HG03571 (cell line): ENCODE results near the gene TMTC4.
"Not testable (repeated sequence)": the region's sequence is repeated elsewhere in the genome, so short reads cannot be mapped to it uniquely, and the experiment has no call there.

Source experiments
- ATAC-seq: cut with Tn5 transposase; IDR thresholded peaks from one replicate; pipeline ENCODE4 v1.9.1; 2021; ENCODE audit not compliant: unreplicated experiment

TMTC4 gene

DNA sequence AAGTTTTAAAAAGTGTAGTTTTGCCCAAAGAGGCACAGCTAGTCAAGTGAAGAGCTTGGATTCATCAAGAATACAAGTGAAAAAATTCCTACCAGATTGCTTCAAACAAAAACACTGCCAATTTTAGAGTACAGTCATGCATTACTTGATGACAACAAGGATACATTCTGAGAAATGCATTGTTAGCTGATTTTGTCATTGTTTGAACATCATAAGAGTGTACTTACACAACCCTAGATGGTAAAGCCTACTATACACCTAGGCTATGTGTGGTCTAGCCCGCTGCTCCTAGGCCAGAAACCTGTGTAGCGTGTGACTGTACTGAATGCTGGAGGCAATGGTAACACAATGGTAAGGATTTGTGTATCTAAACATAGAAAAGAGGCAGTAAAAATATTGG is 41.1 kb downstream of the TMTC4 start:
- no peak for ATAC-seq

- no peak for ATAC-seq
These were observed 44.0 kb downstream of the TMTC4 start for GRCh38 chr13:100630555-100630954.

DNA sequence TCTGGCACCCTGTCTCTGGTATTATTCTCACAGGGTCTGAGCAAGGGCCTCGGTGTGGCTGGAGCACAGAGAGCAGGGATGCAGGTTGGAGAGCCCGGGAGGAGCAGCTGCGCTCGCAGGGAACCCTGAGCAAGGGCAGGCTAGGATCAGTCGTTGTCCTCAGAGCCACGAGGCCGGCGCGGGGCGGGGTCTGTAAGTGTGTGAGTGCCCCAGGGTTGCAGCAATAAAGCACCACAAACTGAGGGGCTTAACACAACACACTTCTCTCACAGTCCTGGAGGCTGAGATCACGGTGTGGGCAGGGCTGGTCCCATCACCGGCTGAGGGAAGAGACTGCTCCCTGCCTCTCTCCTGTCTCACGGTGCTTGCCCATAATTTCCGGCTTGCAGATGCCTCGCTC is 47.5 kb downstream of the TMTC4 start:
- no peak for ATAC-seq

DNA sequence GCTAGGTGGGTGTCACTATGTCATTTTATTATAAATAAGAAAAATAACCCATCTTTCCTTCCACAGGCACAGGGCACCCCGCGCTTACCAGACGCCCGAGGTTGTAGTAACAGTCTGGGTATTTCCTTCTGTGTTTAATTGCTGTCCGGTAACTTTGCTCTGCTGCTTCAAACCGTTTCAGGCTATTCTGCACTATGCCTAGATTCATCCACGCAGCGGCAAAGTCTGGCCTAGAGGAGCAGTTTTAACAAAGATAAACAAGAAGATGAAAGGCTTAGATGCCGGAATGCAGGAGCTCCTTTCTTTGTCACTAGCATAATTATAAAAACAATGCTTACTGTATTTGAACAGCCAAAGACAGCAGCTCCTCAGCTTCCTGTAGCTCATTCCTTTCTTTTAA is 49.1 kb downstream of the TMTC4 start:
- ATAC-seq, result no peak

- ATAC-seq, result no peak
These were observed 53.8 kb downstream of the TMTC4 start for GRCh38 chr13:100620792-100621191.

DNA sequence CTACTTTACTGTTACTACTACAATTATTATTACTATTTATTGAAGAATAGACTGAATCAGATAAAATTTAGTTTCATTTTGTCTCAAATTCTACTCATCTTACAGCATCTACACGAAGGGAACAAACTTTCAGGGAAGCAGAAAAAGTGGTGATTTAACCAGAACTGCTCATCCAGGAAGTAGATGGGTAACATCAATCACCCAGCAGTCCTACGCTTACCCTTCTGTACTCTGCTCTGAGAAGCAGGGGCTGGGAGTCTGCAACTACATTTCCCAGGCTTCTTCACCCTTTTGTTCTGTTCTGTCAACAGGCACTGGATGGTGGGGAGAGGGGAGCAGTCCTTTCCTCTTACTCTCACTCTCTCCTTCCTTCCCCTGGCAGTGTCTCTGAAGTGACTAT is 54.7 kb downstream of the TMTC4 start:
- no peak for ATAC-seq

DNA sequence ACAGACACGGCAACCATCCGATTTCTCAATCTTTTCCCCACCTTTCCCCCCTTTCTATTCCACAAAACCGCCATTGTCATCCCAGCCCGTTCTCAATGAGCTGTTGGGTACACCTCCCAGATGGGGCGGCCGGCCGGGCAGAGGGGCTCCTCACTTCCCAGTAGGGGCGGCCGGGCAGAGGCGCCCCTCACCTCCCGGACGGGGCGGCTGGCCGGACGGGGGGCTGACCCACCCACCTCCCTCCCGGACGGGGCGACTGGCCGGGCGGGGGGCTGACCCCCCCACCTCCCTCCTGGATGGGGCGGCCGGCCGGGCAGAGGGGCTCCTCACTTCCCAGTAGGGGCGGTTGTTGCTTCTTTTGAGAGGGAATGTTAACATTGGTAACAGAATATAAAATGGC is 55.7 kb downstream of the TMTC4 start:
- not testable (repeated sequence) for ATAC-seq

DNA sequence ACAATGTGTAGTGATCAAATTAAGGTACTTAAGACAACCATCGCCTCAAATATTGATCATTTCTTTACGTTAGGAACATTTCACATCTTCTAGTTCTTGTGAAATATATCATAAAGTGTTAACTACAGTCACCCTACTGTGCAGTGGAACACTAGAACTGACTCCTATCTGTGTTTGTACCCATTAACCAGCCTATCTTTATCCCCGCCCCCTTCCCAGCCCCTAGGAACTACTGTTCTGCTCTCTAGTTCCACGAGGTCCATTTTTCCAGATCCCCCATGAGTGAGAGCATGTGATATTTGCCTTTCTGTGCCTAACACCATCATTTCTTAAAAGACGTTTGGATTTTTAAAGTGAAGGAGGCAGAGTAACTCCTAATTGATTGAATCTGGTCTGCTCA is 61.6 kb downstream of the TMTC4 start:
- ATAC-seq, result no peak

GRCh38 chr13:100611678-100612492 is 62.7 kb downstream of the TMTC4 start:
- ATAC-seq, result no peak

GRCh38 chr13:100610391-100611347 is 63.9 kb downstream of the TMTC4 start:
- no peak for ATAC-seq

DNA sequence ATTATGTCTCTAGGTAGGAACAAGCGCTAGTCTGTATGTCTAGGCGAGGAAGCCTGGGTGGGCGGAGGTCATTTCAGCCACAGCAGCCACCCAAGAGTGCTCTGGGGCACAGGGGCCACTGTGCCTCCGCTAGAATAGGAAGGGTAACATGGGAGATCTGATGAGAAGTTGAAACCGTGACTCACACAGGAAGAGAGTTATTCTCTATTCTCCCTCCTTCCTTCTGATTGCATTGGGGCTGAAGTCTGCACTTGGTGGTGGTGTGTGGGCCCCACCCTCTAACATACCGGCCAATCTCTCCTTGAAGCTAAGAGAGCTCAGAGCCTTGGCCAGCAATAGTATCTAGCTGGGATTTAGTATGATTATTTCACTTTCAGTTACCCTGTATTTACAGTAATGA is 65.7 kb downstream of the TMTC4 start:
- ATAC-seq, result peak; percentile 85

- no peak for ATAC-seq
These were observed 66.1 kb downstream of the TMTC4 start for GRCh38 chr13:100608489-100608888.

DNA sequence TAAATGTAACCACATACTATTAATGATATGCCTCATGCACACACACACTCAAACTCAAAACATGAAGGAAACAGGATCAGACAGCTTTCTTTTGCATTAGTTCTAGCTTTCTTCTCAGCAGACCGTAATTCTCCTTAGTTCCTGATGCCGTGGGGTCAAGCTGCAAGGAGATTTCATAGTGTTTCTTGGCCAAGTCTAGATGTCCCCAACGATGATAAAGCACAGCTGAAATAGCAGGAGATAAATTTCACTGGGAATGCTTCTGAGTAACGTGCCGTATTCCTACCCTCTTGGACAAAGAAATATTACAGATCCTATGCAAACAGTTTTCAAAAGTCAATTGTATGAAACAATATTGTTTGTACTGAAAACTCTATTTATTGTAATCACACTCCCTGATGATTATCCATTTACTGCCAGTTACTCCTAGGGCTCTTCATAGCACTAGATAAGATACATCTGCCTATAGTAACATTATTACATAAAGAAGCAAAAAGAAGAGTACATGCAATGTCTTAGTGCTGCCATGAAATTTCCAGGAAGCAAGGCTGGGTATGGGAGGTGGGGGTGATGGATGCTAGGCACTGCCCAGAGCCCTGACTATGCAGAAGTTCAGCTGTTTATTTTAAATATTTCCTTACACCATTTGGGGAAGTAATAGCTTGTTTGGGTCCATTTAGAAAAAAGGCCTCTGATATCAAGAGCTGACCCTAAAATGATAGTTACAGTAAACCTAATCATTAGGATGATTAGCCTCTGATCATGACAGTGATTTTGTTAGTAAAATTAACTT is 69.5 kb downstream of the TMTC4 start:
- no peak for ATAC-seq

GRCh38 chr13:100602493-100603111 is 72.0 kb downstream of the TMTC4 start:
- no peak for ATAC-seq

- no peak for ATAC-seq
These were observed 72.9 kb downstream of the TMTC4 start for GRCh38 chr13:100601716-100602115.

DNA sequence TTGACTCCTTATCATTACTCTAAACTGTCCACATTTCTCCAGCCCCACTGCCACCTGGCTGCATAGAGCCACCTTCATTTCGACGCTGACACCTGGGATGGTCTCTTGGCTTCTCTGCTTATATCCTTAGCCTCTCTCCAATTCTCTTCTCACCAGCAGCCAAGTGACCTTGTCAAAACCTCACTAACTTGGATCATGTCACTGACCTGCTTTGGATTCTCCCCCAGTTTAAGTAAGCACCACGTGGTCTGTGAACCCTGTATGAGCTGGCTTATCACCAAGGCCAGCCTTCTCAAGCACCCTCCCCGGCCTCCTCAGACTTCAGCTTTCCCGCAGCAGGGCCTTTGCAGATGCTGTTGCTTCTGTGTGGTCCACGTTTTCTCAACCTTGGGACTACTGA is 73.7 kb downstream of the TMTC4 start:
- no peak for ATAC-seq

DNA sequence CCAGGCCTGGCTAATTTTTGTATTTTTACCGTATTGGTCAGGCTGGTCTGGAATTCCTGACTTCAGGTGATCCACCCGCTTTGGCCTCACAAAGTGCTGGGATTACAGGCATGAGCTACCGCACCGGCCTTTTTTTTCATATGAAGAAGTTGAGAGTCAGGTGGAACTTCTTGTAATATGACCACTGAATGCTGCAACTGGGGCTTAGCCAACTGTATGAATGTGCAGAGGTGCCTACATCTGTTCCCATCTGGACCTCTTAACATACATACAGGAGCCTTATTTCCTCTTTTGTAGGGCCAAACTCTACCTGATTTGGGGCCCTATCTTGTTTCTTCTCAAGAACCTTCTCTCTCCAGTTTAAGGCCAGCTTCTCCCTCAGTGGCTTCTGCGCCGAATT is 74.1 kb downstream of the TMTC4 start:
- ATAC-seq, result no peak

DNA sequence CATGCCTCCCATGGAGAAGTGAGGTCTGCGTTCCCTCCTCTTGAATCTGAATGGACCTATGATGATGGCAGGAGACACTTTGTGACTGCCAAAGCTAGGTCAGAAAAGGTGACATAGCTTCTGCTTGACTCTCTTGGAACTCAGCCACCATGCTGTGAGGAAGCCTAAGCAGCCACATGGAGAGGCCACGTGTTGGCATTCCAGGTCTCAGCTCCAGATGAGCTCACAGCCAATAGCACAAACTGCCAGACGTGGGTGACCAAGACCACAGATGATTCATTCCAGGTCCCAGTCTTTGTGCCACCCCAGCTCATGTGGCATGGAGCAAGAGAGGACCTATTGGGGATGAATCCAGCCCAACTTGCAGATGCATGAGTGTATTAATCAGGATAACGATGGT is 77.3 kb downstream of the TMTC4 start:
- no peak for ATAC-seq

DNA sequence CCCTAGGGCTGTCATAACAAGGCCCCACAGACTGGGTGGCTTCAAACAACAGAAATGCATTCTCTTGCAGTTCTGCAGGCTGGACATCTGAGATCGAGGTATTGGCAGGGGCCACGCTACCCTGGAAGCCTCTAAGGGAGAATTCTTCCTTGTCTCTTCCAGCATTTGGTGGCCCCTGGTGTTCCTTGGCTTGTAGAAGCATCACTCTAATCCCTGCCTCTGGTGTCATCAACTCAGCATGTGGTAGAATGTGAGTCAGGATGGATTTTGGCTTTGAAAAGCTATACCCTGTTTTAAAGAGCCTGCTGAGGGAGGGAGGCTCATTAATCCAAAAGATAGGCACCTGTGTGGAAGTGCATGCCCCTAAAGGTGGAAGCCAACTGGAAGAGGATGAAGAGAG is 78.1 kb downstream of the TMTC4 start:
- ATAC-seq, result no peak

- ATAC-seq, result no peak
These were observed 79.9 kb downstream of the TMTC4 start for GRCh38 chr13:100594731-100595130.

- no peak for ATAC-seq
These were observed 80.3 kb downstream of the TMTC4 start for GRCh38 chr13:100594255-100594654.
